NB4 (cell line): ENCODE measurements around the gene C5orf46.

Source experiments
- CTCF ChIP-seq: IDR thresholded peaks from one replicate; pipeline ENCODE4 v1.5.1; 2012; ENCODE audit warnings: low read depth, low read length
- MAX ChIP-seq: IDR thresholded peaks from 2 replicates; pipeline ENCODE4 v1.6.1; 2011; ENCODE audit warnings: low read depth, low read length
- MYC ChIP-seq: IDR thresholded peaks from 2 replicates; pipeline ENCODE4 v1.6.1; 2011; ENCODE audit warnings: low read depth, low read length
- POLR2A ChIP-seq: IDR thresholded peaks from 2 replicates; pipeline ENCODE4 v1.6.1; 2011; ENCODE audit warnings: mild to moderate bottlenecking; ENCODE audit not compliant: insufficient read length; ENCODE audit errors: extremely low read depth

GRCh38 chr5:147893820-147894219, 12.5 kb downstream of the C5orf46 start:
- TF ChIP-seq CTCF, result no peak
- no peak for TF ChIP-seq POLR2A
- no peak for TF ChIP-seq MAX
- no peak for TF ChIP-seq MYC
